AG20443 (cell line): Measurements from ENCODE around the gene UBXN1.
A peak's percentile ranks its signal among the peaks of the same experiment; 100 is the strongest.
"Not testable (repeated sequence)": the region's sequence is repeated elsewhere in the genome, so short reads cannot be mapped to it uniquely, and the experiment has no call there.

ENCODE experiments used
- DNase-seq: peaks from one replicate; pipeline ENCODE4 v3.0.0; 2012; ENCODE audit warnings: low spot score, mixed read lengths

Gene UBXN1

DNA sequence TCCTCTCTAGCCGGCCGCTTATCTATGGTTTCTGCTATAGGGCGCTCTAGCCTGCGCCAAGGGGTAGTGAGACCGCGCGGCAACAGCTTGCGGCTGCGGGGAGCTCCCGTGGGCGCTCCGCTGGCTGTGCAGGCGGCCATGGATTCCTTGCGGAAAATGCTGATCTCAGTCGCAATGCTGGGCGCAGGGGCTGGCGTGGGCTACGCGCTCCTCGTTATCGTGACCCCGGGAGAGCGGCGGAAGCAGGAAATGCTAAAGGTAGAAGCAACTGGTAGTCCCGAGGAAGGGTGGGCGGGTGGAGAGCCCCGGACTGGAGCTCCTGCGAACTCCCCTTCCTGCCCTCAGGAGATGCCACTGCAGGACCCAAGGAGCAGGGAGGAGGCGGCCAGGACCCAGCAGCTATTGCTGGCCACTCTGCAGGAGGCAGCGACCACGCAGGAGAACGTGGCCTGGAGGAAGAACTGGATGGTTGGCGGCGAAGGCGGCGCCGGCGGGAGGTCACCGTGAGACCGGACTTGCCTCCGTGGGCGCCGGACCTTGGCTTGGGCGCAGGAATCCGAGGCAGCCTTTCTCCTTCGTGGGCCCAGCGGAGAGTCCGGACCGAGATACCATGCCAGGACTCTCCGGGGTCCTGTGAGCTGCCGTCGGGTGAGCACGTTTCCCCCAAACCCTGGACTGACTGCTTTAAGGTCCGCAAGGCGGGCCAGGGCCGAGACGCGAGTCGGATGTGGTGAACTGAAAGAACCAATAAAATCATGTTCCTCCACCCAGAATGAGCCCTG, 7.1 kb downstream of the UBXN1 start, which contains the start of the genes LBHD1 and UQCC3:
Gene LBHD1, minus strand, starts transcription at position 660 of the 782 bp plus-strand sequence. CDS start 2,236 bp downstream, outside the sequence.
Gene UQCC3, plus strand, starts transcription at position 66 of the 782 bp plus-strand sequence. Its CDS starts 73 bp downstream, at position 139.
- peak; percentile 79 for DNase-seq

DNA sequence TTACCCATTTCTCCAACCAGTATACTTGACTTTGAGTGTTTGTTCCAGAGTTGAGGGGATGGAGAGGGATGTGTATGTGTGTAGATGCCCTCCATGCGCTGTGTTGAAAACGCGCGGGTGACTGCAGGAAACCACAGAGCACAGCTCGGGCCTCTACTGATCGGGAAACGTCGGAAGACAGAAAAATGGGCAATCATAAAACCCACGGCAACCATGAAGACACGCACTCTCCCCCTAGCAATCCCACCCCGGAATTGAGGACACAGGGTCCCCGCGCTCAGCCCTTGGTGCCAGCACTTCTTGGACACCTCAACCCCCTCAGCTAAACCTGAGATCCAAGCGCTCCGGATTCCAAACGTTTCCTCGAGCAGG, 7.7 kb downstream of the UBXN1 start:
- DNase-seq = peak; percentile 45

DNA sequence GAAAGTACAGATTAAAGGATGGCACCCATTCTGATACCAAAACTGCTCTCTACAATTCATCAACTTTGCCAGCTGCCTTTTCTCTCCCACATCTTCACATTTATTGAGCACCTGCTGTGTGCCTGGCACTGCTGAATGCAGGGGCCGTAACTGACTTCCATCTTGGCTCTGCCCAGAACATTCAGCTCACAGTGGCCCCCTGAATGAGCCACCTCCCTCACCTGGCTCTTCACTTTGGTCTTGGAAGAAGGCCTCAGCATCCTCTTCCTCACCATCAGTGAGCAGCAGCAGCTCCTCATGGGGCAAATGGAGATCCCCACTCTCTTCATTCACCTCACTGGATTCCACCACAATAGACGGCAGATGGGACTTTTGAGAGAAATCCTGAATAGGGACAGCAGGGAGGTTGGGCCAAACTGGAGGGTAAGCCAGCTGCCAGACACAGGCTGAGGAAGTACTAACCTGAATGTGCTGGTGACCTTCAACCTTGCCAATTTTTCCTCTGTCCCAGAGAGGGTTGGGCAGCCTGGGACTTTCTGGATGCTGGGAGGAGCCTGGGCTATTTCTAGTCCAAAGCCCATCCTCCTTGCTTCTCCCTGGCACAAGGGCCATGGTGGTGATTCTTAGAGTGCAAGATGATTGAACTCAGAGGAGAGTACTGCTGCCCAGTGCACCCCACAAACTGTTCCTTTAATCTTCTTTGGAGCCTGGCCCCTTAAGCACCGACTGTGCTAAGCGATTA, 9.3 kb downstream of the UBXN1 start:
- no peak for DNase-seq

DNA sequence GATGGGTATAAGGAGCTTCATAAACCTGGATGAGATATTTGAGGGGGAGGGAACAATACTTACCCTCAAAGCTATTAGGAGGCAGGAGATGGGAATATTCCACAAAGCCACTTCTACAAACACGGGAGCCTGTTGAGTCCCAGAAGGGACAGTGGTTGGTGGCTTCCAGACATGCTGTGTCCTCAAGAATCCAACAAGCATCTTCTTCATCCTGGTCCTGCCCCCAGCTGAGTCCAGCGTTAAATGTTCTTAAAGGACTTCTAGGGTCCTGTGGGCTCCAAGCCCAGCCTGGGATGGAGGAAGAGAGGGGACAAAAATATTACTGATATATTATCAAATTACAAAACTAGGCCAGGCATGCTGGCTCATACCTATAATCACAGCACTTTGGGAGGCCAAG, 11.4 kb downstream of the UBXN1 start:
- no peak for DNase-seq

DNA sequence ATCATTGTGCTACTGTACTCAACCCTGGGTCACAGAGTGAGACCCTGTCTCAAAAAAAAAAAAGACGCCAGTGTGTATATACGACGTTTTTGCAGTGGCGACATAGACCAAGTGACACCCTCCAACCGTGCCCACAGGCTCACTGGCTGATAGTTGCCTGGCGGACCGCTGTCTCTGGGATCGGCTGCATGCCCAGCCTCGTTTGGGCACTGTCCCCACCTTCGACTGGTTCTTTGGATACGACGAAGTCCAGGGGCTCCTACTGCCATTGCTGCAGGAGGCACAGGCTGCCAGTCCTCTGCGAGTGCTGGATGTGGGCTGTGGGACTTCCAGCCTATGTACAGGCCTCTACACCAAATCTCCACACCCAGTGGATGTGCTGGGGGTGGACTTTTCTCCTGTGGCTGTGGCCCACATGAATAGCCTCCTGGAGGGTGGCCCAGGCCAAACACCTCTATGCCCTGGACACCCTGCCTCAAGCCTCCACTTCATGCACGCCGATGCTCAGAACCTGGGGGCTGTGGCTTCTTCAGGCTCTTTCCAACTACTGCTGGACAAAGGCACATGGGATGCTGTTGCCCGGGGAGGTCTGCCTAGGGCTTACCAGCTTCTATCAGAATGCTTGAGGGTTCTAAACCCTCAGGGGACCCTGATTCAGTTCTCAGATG, 12.5 kb downstream of the UBXN1 start:
- DNase-seq = no peak

DNA sequence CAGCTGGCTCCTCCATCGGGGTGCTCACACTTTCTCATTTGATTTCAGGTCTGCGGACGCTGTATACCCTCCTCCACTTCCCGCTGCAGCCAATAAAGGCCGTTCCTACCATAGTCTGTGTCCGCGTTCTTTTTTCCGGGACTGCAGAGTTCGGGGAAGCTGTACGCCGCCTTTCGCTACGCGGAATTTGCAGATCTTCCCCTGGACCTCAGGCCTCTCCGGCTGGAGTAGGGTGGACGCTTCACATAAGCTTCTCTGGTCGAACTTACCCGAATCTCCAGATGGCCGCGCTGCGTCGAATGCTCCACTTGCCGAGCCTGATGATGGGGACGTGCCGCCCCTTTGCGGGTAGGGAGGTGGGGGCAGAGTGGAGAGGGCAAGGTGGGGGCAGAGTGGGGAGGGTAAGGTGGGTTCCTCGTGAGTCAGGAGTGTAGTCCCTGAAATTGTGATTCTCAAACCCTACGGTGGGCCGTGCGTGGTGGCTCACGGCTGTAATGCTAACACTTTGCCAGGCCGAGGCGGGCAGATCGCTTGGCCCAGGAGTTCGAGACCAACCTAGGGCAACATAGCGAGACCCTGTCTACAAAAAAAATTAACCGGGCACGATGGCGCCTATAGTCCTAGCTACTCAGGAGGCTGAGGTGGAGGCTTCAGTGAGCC, 13.1 kb downstream of the UBXN1 start:
- DNase-seq = peak; percentile 56

DNA sequence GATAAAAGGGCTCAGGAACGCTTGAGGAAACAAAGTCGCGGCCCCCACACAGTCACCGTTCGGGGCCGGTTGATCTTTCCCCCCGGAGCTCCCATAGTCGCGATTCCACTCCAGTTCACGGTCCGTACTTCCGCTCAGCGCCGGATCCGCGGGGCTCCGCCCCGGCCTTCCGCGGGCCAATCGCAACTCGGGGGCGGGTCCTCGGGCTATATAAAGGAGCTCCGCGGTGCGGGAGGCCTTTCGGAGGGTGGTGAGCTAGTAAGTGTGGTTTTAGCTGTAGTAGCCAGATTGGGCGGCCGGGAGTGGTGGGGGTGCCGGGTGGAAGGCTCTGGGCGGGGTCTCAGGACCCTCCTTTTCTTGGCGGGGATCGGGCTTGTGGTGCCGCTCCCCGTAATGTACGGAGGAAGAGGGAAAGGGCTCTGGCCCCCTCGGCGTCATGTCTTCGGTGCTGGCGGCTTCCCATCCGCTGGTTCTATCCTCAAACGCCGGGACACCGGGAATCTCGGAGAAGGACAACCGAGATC, 13.7 kb downstream of the UBXN1 start, which contains the start of the genes C11orf98 and CSKMT:
Gene C11orf98, minus strand, starts transcription at position 136 of the 524 bp plus-strand sequence. Its CDS starts 41 bp downstream, at position 95.
Gene CSKMT, plus strand, starts transcription at position 238 of the 524 bp plus-strand sequence. CDS start 568 bp downstream, outside the sequence.
- DNase-seq = peak; percentile 97

GRCh38 chr11:62664405-62665074, 14.3 kb downstream of the UBXN1 start:
- DNase-seq = no peak

DNA sequence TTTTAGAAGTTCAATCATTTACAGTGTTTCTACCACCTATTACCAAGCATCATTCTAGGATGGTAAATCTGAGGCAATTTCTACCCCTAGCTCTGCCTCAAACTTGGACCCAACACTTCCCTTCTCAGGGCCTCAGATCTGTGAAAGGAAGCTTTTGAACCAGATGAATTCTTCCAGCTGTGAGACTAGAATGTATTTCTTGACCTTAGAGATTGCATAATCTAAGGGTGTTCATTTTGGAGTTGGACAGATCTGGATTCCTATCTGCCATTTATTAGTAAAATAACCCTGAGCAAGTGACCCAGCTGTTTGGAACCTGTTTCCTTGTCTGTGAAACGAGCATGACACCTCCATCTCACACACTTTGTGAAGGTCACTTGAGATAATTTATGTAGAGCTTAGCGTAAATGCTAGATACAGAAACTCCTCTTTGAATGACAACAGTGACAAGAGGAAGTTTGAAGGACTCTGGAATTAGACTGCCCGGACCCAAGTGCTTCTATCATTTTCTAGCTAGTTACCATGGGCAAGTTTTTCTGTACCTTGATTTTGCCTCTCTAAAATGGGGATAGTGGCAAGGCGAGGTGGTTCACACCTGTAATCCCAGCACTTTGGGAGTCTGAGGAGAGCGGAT, 22.0 kb downstream of the UBXN1 start:
- no peak for DNase-seq

DNA sequence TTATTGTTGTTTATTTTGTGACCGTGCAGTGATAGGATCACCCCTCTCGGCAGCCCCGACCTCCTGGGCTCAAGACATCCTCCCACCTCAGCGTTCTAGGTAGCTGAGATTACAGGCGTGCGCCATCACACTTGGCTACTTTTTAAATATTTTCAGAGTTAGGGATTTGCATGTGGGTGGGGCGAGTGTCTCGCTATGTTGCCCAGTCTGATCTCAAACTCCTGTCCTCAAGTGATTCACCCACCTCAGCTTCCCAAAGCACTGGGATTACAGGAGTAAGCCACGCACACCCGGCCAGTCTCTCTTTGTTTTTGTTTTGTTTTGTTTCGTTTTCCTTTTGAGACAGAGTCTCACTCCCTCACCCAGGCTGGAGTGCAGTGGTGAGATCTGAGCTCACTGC, 24.6 kb downstream of the UBXN1 start:
- DNase-seq = no peak

GRCh38 chr11:62652161-62653006, 26.5 kb downstream of the UBXN1 start:
- DNase-seq = no peak

DNA sequence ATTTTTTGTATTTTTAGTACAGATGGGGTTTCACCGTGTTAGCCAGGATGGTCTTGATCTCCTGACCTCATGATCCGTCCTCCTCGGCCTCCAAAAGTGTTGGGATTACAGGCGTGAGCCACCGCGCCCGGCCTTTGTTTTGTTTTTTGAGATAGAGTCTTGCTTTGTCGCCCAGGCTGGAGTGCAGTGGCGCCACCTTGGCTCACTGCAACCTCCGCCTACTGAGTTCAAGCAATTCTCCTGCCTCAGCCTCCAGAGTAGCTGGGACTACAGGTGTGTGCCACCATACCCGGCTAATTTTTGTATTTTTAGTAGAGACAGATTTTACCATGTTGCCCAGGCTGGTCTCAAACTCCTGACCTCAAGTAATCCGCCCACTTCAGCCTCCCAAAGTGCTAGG, 28.6 kb downstream of the UBXN1 start:
- not testable (repeated sequence) for DNase-seq

DNA sequence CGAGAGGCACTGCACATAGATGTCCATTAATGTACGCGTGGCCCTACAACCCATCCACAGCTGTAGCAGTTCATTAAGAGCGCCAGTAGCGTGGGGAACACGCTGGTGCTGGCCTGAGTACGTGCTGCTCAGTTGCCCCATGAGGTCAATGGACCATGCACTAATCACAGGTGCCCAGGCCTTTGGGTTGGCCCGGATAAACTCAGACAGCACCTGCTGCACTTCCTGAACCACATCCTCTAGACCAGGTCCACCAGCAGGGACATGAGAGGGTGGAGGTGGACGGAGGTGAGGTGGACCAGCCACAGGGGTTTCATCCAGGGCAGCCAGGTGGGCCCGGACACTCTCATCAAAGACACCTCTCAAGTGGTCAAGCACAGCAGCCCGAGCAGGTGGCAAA, 29.4 kb downstream of the UBXN1 start:
- DNase-seq = no peak

DNA sequence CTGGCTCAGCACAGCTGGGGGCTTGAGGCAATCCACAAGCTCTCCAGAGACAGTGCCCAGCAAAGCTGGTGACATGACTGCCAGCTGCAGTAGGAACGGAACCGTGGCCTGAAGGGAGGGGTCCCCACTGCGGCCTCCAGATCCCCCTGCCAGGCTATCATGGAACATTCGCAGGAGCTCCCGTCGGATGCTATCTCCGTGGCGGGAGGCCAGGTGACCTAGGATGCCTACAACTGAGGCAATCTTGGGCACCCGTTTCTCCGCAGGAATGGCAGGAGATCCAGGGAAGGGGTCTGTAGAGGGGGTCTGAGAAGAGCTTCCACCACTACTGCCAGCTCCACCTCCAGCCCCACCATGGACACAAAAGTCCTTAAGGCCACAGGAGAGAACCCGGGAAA, 29.9 kb downstream of the UBXN1 start:
- DNase-seq = no peak

- no peak for DNase-seq
These were observed 30.5 kb downstream of the UBXN1 start for GRCh38 chr11:62648185-62648966.

DNA sequence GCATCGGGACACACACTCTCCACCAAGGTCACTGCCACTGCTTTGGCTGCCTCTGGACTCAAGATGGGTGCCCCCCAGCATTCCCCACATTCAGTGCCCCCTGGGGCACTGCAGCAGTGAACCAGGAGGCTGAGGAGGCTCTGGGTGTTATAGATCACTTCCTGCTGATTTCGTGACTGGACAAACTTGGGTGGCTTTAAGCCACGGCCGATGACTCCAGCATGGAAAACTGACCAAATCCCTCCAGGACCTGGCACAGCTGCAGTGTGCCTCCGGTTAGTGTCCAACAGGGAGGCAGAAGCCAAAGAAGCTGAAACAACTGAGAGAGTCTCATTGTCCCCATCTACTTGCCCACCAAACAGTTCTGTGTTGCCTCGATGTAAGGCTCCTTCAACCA, 31.3 kb downstream of the UBXN1 start:
- DNase-seq = peak; percentile 63

DNA sequence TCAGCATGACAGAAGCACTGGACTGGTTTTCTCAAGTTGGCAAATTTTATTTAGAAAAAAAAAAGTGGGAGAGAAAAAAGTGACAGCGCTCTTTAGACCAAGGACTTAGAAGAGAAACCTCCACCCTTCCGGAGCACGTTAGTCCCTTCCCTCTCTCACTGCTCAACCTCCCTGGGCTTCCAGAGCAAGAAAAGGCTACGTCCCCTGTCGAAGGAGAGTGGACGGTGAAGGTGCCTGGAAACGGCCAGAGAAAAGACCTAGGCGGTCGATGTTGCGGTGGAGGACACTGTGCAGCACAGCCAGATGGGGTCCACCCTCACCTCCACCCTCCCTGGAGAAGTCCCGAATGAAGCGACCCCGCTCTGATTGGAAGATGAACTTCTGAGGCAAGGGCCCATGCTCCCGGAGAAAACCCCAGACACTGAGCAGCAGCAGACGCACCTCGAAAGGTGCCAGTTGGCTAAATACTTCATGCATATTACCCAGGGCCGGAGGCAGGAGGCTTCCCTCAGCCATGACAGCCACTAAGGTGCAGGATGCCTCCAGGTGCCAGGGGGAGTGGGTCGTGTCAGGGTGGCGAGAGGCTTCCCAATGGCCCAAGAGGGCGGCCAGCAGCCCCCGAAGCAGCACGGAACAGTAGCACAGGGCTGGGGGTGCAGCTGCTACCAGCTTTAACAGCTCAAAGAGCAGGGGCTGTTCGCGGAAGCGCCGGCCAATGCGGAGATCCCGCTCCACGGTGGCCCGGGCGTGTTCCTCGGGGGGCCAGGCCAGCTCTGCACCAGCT, 31.9 kb downstream of the UBXN1 start:
- DNase-seq = no peak
